IPS-NIHi11 (cell line): ENCODE measurements around the gene SLC15A4.
"Not testable (repeated sequence)": the region's sequence is repeated elsewhere in the genome, so short reads cannot be mapped to it uniquely, and the experiment has no call there.

ENCODE experiments used
- DNase-seq: peaks from one replicate; pipeline ENCODE4 v3.0.0; 2012; ENCODE audit warnings: mixed read lengths, low spot score

Gene SLC15A4

DNA sequence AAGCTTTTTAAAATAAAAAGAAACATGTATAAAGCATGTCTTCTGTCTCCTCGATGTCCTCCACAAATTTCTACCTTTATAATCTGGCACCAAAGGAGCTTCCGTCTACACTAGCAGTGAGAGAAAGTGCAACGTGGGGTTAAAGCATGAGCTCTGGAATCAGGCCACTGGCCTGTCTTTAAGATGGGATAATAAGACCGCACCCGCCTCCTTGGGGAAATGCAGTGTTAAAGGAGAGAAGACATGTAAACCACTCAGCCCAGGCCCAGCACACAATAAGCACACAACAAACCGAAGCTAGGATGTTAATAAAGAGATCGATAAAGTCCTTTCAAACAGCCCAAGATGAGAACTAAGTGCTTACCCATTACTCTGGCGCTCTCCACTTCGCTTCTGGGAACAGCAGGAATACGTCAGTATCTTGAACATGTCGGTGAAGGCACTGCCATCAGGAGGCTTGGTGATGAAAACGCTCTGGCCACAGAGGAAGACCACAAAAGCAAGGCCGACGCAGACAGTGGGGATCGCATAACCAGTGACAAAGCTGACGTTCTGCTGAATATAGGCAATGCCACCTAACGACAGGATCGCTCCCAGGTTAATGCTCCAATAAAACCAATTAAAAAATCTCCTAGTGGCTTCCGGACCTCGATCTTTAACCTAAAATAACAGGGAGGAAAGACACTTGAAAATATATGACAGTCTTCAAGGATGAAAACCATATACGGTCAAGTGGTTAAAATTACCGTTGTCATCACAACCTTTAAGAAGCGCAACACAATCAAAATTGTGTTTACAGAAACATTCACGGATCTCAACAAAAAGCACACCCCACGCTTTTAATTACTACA lies 9.1 kb downstream of the SLC15A4 start:
- DNase-seq, result no peak

DNA sequence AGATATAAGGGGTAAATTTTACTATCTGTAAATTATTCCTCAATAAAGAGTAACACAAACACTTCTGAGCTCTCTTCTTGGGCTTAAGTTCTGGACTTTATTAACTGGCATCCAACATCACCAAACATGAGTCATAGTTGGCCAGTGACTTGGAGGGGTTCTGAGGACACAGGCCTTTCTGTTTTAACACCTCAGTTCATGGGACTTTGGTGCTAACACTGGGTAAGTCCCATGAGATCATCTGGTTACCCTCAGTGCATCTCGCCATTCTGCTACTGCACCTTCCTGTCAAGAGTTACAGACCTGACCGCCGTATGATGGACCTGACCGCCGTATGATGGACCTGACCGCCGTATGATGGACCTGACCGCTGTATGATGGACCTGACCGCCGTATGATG lies 9.9 kb downstream of the SLC15A4 start:
- no peak for DNase-seq

DNA sequence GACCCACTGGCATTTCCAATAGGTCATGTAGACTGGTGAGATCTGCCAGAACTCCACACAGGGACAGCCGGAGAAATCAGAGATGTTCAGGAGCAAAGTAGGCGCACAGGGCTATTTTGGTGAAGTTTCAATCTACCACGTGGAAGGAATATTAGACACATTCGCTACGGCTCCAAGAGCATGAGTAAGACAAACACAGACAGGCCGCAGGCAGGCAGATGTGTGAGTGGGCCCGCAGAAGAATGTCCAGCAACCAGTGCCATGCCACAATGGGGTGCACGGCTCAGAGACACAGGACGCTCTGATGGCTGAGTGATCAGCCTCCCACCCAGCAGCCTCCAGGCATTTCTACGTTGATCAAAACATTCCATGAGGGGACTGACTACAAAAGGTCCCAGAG lies 10.4 kb downstream of the SLC15A4 start:
- no peak for DNase-seq

DNA sequence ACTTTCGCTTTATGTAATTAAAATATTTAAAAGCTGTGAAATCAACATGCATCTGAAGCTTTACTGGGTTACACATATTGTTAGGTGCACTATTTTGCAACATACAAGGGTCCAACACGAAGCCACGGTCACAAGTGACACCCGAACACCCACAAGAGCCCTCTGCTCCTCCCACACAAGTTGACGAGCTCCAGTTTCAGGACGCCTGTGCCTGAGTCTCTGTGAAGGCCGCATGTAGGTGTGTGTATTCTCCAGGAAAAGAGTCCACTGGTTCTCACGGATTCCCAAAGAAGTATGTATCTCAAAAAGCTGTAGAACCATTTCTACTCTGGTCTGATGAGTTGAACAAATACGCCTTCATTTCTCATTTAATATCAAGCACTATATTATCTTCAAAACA lies 12.0 kb downstream of the SLC15A4 start:
- DNase-seq, result no peak

DNA sequence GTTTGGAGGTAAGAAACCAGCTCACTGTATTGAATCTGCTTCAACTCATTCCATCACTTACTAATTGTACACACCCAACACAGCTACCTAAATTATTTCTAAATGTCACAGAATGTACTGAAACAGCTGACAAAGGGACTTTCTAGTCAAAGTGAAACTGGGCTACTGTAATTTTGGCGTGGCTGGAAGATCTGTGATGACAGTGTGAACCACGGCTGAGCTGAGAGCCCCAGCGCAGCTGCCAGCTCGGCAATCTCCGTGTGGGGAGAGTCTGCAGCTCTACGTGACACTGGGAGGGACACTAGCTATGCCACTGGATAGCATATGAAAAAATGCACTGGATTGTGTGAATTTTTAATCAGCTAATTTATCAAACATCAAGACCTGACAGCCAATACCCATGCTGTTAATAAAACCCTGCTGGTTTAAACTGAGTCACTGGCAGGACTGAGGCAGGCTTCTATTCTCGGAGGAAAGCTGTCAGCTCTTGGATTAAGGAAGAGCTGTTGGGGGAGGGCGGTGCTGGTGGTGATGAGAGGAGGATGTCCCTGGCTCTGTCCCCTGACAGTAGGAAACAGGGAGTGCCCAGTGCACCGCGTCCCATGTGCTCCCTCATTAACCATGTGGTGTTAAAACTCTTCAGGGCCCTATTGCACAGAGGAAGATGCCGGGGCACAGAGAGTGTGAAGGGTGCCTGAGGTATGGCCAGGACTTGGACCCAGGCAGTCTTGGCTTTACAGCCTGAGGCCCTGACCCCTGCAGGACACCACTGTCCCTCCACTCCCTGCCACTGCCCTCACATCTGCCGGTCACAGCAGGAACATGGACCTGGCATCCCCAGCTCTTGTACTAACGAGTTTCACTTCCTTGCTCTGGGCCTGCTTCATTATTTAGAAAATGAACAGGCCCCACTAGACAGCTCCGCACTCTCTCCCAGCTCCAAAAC lies 13.3 kb downstream of the SLC15A4 start:
- DNase-seq, result no peak

DNA sequence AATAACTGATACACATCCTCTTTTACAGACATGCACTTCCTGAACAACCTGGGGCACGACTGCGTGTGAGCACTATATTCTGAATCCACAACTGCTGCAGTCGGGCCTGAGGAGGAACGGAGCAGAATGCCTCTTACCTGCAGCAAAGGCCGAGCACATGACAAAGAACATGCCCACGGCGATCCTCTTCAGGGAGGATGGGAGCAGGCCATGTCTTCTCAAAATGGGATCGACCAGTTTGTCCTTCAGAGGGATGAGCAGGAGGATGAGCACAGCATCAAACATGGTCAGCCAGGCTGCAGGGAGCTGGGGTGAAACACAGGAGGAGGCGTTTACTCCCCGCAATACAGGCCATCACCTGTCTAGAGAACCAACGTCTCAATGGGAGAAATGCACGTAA lies 15.1 kb downstream of the SLC15A4 start:
- no peak for DNase-seq

DNA sequence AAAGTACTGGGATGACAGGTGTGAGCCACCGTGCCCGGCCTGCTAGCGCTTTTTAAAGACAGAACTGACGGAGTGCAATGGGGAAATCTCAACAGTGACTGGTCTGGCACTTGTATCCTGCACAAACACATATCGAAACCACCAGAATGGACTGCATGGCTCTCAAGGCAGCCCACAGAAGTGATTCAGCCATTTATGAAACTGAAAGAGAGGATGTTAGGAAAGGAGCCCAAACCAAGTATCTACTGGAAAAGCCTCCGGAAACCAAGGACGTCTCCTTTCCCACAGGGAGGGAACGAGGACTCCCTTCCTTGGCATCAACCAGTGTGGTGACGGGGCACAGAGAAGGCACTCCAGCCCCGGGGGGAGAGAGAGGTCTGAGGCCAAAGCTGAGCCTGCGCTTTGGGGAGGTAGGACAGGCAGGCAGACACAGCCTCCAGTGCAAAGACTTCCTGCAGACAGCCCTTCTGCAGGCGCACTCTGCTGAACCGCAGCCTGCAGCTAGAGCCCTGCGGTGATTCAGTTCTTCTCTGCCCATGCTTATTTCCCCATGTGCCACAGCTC lies 16.5 kb downstream of the SLC15A4 start:
- no peak for DNase-seq

DNA sequence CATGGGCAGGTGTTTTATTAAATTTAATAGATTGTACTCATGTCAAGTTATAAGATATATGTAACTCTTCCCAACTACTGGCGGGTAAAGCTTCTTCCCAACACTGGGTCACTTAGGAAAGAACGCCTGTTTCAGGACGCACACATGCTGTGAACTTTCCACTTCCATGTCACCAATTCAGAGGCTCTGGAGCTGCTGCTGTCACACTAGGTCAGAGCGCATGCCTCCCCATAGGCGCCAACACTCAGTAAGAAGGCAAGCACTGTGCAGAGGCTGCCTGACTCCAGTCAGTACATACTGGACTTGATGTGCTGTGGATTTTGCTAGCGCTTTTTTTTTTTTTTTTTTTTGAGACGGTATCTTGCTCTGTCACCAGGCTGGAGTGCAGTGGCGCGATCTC lies 17.2 kb downstream of the SLC15A4 start:
- DNase-seq, result no peak

DNA sequence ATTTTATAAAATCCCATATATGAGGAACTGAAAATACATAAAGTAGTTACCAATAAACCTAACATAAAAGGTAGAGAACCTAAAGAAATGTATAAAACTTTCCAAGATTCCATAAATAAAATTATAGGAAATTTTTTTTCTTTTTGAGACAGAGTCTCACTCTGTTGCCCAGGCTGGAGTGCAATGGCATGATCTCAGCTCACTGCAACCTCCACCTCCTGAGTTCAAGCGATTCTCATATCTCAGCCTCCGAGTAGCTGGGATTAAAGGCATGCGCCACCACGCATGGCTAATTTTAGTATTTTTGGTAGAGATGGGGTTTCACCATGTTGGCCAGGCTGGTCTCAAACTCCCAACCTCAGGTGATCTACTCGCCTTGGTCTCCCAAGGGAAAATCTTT lies 18.4 kb downstream of the SLC15A4 start:
- not testable (repeated sequence) for DNase-seq

DNA sequence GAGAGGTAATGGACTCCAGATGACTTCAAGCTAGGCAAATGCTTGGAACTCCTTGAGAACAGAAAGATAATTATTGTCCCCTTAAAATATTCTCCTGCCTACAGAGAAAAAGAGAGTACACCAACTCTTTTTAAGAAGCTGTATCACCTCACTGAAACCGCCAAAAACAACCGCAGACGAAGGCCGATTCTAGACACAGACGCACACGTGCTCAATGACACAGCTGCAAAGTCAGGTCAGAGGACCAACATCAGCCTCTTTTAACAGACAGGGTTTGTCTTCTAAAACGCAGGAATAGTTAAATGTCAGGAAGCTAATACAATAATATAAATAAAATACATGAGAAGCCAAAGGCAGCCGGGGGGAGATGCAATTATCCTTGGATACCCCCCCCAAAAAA lies 19.0 kb downstream of the SLC15A4 start:
- DNase-seq, result no peak

DNA sequence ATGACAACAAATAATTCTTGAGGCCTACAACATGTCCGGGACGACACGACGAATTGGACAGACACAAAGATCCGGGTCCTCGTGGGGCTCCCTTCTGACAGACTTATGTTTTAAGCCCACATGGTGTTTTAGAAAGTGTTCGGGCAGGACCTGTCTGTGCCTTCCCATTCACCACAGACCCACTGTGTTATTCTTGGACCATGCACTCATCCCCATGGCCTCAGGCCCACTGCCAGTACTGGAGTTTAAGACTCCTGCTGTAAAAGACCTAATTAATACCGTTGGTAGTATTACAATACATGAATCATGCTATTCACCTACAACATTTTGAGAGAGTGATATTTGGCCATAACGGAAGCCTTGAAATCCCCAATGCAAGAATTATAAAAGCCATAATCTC lies 20.0 kb downstream of the SLC15A4 start:
- no peak for DNase-seq

DNA sequence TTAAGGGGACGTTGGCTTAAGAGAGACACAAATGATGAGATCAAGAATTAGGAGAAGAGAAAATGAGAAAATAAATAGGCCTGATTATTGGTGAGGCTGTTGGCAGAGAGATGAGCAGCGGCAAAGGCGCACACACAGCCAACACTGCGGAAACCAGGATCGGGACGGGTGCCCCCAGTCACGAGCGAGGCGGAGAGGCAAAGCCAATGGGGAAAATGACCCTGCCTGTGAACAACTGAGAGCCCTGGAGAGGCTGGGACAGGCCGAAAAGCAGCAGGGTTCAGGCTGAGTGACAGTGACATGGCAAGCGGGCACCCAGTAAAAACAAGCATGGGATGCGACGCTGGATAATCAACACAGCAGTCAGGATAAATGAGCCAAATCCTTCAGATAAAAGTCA lies 21.0 kb downstream of the SLC15A4 start:
- no peak for DNase-seq

DNA sequence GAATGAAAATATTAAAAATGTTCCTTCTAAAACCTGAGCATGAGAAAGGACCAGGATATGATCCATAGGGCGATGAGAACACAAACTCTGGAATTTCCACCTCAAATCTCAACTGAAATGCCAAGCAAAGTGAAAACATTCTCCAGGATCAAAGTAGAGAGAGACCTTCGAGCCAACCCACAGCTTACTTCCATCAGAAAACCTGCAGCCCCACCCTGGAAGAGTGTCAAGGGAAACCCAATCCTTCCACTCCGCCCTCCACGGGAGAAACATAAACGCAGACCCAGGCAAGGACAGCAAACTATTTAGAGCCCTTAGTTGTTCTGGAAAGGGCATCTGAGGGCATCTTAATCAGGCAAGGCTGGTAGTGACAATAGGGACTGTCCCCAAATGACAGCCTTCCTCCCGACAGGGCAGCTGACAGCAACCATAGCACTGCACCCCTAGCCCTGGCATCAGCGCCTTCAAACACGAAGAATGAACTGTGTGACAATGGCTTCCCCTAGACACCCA lies 21.8 kb downstream of the SLC15A4 start:
- no peak for DNase-seq

DNA sequence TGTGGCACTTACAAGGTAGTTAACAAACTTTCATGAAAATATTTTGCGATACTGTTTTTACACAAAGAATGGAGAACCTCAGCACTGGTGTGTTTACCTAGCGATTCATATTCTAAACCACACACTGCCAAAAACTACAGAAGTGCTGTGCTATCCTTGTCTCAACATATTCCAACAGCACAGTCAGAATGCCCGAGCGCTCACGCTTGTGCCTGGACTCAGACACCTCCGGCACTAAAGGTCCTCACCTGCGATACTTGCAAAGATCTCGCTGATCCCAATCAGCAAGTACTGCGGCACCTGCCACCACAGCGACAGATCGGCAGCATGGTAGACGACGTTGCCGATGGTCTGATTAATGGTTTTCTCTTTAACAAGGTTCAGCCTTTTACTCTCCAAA lies 23.2 kb downstream of the SLC15A4 start:
- DNase-seq, result no peak

DNA sequence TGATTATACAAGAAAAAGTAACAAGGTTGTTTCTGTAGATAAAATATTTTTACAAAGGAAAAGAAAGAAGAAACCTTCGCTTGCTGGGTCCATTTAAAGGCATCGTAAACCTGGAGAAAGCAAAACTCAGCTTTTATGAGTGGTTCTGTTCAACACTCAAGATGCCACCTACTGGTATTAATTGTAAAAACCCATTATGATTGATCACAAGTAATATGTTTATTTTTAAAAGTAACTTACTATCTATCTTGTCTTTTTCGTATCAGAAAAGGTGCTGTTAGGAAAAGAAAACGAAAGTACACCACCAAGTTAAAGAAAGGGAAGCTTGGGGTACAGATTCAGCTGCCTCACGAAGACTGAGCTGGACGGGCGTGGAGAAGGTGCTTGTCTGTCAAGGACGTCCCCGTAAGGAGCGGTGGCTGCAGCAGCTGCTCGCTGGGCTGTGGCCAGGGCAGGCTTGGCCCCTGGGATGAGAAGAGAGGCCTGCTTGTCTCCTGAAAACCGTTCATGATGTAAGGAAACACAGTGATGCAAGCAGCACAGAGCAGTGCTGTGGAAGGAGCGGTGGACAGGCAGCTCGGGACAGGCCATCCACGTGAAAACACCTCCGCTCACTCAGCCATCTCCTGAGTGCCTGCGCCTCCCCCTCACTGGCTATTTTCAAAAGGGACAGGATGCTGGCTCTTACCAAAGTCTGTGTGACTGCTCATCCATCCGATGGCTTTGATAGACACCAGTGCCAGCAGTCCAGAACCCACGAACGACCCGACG lies 25.0 kb downstream of the SLC15A4 start:
- DNase-seq, result no peak

DNA sequence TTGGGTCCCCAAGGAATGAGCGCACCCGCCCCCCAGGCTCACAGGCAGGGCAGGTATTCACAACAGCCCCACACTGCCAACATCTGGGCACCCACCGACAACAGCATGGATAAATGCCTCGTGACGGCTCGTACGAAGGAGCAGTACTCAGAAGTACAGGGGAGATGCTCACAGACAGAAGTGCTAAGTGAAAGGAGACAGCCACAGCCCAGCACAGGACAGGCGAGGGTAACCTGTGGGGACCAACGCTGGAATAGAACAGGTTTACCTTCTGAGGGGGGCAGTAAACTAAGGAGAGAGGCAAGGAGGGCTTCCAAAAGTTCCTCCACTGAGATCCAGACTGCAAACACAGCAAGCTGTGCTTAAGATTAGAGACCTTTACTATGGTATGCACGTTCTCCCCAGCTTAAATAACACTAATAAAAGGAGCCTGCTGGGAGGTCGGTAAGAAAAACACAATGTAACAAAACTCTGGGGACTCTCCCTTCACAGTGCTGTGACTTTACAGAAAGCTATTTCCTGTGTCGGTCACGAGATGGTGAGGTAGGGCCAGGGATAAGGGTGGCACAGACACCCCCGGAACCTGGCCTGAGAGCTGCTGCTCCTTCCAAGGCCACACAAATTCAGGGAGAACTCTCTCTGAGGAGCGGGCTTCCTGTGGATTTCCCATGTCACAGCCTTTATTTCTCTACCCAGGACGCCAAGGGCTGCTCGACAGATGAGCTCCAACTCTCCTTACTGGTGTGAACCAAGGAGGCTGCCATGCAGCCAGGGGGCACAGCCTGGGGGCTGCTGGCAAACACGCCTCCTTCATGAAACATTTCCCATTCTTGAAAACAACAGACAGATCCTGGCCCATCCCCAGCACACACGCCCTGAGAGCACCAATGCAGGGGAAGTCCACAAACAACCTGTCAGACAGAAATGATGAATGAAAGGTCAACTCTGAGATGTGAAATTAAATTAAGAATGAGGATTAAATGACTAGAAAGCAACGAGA lies 26.3 kb downstream of the SLC15A4 start:
- no peak for DNase-seq

DNA sequence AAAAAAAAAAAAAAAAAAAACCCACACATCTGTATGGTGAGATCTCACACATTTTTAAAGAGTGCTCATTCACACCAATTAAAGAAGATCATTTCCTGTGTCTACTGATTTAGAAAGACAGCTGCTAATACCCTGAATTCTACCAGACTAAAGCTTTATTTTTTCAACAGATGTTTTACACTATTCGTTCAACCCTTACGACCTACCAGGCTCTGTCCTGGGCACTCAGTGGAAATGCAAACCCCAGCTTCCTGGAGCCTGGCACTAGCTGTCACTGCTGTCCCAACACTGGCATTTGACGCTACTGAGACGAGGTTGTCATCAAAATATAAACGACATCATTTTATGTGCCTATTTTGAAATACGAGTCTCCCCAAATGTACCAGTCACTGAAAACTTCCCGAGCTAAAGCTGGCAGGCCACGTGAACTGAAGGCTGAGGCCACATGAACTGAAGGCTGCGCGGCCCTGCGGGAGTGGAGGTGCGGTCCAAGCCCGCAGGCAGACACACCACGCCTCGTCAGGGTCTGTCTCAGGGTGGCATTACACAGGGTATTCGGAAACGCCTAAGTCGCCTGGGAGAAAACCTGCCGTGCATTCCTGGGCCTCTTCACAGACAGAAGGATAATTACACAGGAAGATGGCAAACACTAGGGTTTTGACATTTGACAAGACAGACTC lies 27.2 kb downstream of the SLC15A4 start:
- DNase-seq, result no peak

DNA sequence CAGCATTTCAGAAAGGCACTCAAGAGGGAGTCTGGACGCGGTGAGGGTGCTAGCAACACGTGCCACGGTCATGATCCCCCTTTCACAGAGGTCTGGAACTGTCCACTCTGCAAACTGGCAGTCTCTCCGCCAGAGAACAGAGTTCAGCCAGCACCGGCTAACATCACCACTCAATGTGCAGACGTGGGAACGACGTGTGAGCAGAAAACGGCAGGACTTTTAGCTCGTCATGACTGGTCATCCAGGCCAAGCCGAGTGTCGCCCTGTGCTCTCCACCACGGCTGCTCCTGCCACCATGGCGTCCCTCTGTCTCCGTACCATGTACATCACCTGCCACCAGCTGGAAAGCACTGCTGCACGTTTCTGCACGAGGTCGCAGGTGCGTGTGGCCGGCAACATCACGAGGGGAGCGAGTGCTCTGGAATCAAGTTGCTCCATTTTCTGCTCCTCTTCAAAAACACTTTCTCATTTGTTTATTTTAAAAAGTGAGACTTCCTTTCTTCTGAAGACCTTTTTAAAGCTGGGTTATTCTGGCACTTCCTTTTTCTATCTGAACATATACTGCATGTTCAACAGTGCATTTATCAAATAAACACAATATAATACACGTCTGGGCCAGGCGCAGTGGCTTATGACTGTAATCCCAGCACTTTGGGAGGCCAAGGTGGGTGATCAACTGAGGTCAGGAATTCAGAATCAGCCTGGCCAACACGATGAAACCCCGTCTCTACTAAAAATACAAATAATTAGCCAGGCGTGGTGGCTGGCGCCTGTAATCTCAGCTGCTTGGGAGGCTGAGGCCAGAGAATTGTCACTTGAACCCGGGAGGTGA lies 28.0 kb downstream of the SLC15A4 start:
- no peak for DNase-seq
